ENCODE results near the gene MED29. TPM values are rescaled to one million over a fixed set of nuclear protein-coding genes. Genes with fewer than 3 reads are reported as not detected.
A peak's percentile ranks its signal among the peaks of the same experiment; 100 is the strongest.
"Not testable (repeated sequence)": the region's sequence is repeated elsewhere in the genome, so short reads cannot be mapped to it uniquely, and the experiment has no call there.

MED29 gene
- total RNA-seq, 1 donor from 2014 or later, result 17.2 TPM

- DNase-seq, result peak; percentile 16
Observed at GRCh38 chr19:39372047-39372802, 19.0 kb upstream of the MED29 start.

- no peak for DNase-seq
Observed at GRCh38 chr19:39372941-39373340, 18.2 kb upstream of the MED29 start.

- no peak for DNase-seq
Observed at GRCh38 chr19:39375929-39376328, 15.2 kb upstream of the MED29 start.

GRCh38 chr19:39377373-39378362 is 13.5 kb upstream of the MED29 start:
- no peak for DNase-seq

- DNase-seq, result not testable (repeated sequence)
Observed at GRCh38 chr19:39379366-39379765, 11.8 kb upstream of the MED29 start.

- no peak for DNase-seq
Observed at GRCh38 chr19:39379865-39380396, 11.2 kb upstream of the MED29 start.

- no peak for DNase-seq
Observed at GRCh38 chr19:39380521-39381502, 10.4 kb upstream of the MED29 start.

GRCh38 chr19:39381910-39382611 is 9.1 kb upstream of the MED29 start:
- no peak for DNase-seq

- DNase-seq, result no peak
Observed at GRCh38 chr19:39382991-39383828, 8.0 kb upstream of the MED29 start.

GRCh38 chr19:39384839-39385568 is 6.2 kb upstream of the MED29 start:
- no peak for DNase-seq

- no peak for DNase-seq
Observed at GRCh38 chr19:39385629-39386411, 5.4 kb upstream of the MED29 start.

GRCh38 chr19:39386557-39386956 is 4.6 kb upstream of the MED29 start:
- DNase-seq, result no peak

- DNase-seq, result no peak
Observed at GRCh38 chr19:39388657-39389056, 2.5 kb upstream of the MED29 start.

GRCh38 chr19:39389631-39390414 is 1.4 kb upstream of the MED29 start:
- no peak for DNase-seq

GRCh38 chr19:39390451-39390750 is 777 bp upstream of the MED29 start:
- DNase-seq, result no peak

- peak; percentile 31 for DNase-seq
Observed at GRCh38 chr19:39397360-39398296, 6.5 kb downstream of the MED29 start.

All from occipital lobe (tissue), 2 donors.